ENCODE measurements around the gene VGLL4.

DNA sequence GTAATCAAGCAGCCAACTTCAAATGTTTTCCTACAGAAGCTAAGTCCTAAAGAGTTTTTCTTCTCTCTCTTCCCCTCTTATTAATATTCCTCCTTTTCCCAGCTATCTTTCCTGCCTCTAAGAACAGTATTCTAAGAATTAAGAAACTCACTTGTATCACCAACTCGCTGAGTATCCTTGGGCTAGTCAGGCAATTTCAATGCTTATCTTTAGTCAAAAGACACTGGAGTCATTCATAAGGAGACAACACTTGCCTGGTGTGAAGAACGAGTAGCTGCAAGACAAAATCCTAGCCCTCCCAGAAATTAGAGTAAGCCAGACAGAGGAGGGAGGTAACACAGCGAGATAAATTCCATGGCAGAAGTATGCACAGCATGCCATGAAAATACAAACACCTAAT is 10.7 kb downstream of the VGLL4 start:
- TF ChIP-seq, protein P1, sequence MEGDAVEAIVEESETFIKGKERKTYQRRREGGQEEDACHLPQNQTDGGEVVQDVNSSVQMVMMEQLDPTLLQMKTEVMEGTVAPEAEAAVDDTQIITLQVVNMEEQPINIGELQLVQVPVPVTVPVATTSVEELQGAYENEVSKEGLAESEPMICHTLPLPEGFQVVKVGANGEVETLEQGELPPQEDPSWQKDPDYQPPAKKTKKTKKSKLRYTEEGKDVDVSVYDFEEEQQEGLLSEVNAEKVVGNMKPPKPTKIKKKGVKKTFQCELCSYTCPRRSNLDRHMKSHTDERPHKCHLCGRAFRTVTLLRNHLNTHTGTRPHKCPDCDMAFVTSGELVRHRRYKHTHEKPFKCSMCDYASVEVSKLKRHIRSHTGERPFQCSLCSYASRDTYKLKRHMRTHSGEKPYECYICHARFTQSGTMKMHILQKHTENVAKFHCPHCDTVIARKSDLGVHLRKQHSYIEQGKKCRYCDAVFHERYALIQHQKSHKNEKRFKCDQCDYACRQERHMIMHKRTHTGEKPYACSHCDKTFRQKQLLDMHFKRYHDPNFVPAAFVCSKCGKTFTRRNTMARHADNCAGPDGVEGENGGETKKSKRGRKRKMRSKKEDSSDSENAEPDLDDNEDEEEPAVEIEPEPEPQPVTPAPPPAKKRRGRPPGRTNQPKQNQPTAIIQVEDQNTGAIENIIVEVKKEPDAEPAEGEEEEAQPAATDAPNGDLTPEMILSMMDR (conservative IDR thresholded peaks at IDR 0.05; ENCODE audit: low read length) = no peak
- no peak for TF ChIP-seq EZH2phosphoT487 (IDR thresholded peaks at IDR 0.05; ENCODE audit: borderline replicate concordance, low read depth, low read length)

Measured in OCI-LY7 (cell line).